Sigmoid colon (tissue), 7 donors: Measurements from ENCODE around the gene JOSD1. TPM values are rescaled to one million over a fixed set of nuclear protein-coding genes. Genes with fewer than 3 reads are reported as not detected.

ENCODE experiments used
- DNase-seq: peaks from one replicate; pipeline ENCODE4 v3.0.0-alpha.2; 2019
- H3K27ac ChIP-seq, 4 donors: fragments of 200-600 bp; sonication (generic); one replicate each; pipeline ENCODE4 v1.5.1; 2016 to 2019; ENCODE audit warnings: mild to moderate bottlenecking in 1 of 4
- H3K27me3 ChIP-seq, 3 donors: fragments of 200-600 bp; sonication (generic); one replicate each; pipeline ENCODE4 v1.5.1; 2019; ENCODE audit warnings: mild to moderate bottlenecking in 1 of 3
- H3K36me3 ChIP-seq, 4 donors: fragments of 200-600 bp; sonication (generic); one replicate each; pipeline ENCODE4 v1.5.1; 2016 to 2019
- H3K4me1 ChIP-seq, 4 donors: fragments of 200-600 bp; sonication (generic); one replicate each; pipeline ENCODE4 v1.5.1; 2017 to 2019
- H3K4me3 ChIP-seq, 4 donors: fragments of 200-600 bp; sonication (generic); one replicate each; pipeline ENCODE4 v1.5.1; 2017 to 2019; ENCODE audit warnings: mild to moderate bottlenecking in 2 of 4, moderate library complexity in 1 of 4
- H3K9me3 ChIP-seq, 4 donors: fragments of 200-600 bp in 3 of 4; sonication (generic) in 3 of 4; one replicate each; pipeline versions ENCODE4 v1.5.1 to v1.6.1; 2013 to 2019
- CTCF ChIP-seq, 4 experiments: fragments of 450-650 bp in 3 of 4; fragments of 200-600 bp in 1 of 4; IDR thresholded peaks; one replicate each; pipeline ENCODE4 v1.5.1; 2016 to 2019; ENCODE audit warnings: antibody characterized with exemption in 4 of 4, mild to moderate bottlenecking in 3 of 4, moderate library complexity in 2 of 4
- EP300 ChIP-seq, 4 donors: sonication (generic); formaldehyde crosslinking; IDR thresholded peaks; one replicate each; pipeline ENCODE4 v1.6.1; 2017; ENCODE audit warnings: antibody characterized with exemption in 4 of 4
- POLR2A ChIP-seq, 2 donors: fragments of 450-650 bp; IDR thresholded peaks; one replicate each; pipeline ENCODE4 v1.6.1; 2016; ENCODE audit warnings: antibody characterized with exemption in 2 of 2, mild to moderate bottlenecking in 2 of 2, moderate library complexity in 2 of 2
- POLR2AphosphoS5 ChIP-seq, 4 donors: sonication (generic); formaldehyde crosslinking; IDR thresholded peaks; one replicate each; pipeline ENCODE4 v1.6.1; 2017; ENCODE audit warnings: antibody characterized with exemption in 4 of 4
- WGBS, 2 donors: extraction: QIAGEN DNeasy Blood & Tissue Kit; methylation state at CpG; one replicate each; pipeline ENCODE4 v1.1.7; 2013; 5-methylcytosine and 5-hydroxymethylcytosine counted together
- intact Hi-C: fragments of 100-400 bp; cut with DNase I; formaldehyde crosslinking; loops from one replicate; pipeline ENCODE4 v1.15.1; 2023
- polyA plus RNA-seq, 3 donors: library from polyadenylated mRNA; stranded (reverse); fragments of 200-250 nt; gene quantifications; one replicate each; pipeline ENCODE4 v1.2.3, GENCODE V29; 2013
- total RNA-seq, 4 donors: library from RNA; depleted of rRNA; stranded (reverse); fragments of >200 nt; gene quantifications; one replicate each; pipeline ENCODE4 v1.1.0, GENCODE V29; 2016
- donor health status: healthy with polysubstance abuse.
- donor health status: Bipolar disorder and iron deficiency.
- donor health status: healthy.

Gene JOSD1
- total and polyA plus RNA-seq, 7 donors = 34.9 to 94.6 (median 46.0) TPM

DNA sequence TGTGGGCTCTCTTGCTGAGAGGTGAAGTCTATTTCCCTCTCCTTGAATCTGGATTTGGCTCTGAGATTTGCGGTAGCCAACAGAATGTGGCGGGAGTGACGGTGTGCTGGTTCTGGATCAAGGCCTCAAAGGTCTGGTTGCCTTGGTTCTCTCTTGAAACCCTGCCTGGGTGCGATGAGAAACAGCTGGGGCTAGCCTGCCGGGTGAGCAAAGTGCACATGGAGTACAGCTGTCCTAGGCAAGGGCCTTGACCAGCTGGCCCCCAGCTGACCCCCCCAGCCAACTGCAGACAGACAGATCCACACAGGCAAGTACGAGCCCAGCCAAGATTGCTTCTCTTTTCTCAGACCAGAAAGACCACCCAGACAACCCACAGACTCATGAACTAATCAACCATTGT lies 44.2 kb upstream of the JOSD1 start:
- H3K4me1 ChIP-seq = no peaks in the 10 kb centered on the region
- H3K9me3 ChIP-seq = no peaks in the 10 kb centered on the region
- H3K27ac ChIP-seq = no peak overlapping the region
- H3K27me3 ChIP-seq = no peaks in the 10 kb centered on the region
- intact Hi-C loops = no loop called here
- H3K36me3 ChIP-seq = peaks cover 91 to 100% (median 94%) of the 10 kb centered on the region in 4 donors
- H3K4me3 ChIP-seq = no peak overlapping the region
- no peak for DNase-seq
- no peak for TF ChIP-seq POLR2AphosphoS5 (IDR thresholded peaks at IDR 0.05)
- no peak for TF ChIP-seq EP300 (IDR thresholded peaks at IDR 0.05)
- no peak for TF ChIP-seq POLR2A (IDR thresholded peaks at IDR 0.05)
- no peak for TF ChIP-seq CTCF (IDR thresholded peaks at IDR 0.05)
- WGBS, 2 donors = 91 to 93% methylated on average over 6 of the region's 6 CpGs

GRCh38 chr22:38742176-38742942 lies 41.6 kb upstream of the JOSD1 start:
- Histone ChIP-seq H3K27ac (no peak overlapping the region), H3K36me3 (peaks cover 92 to 100% (median 95%) of the 10 kb centered on the region in 4 donors), H3K9me3 (no peaks in the 10 kb centered on the region), H3K27me3 (no peaks in the 10 kb centered on the region), H3K4me1 (no peaks in the 10 kb centered on the region), H3K4me3 (no peak overlapping the region)
- 95 to 96% methylated on average over 25 of the region's 25 CpGs for WGBS, 2 donors
- DNase-seq = no peak
- TF ChIP-seq EP300 (IDR thresholded peaks at IDR 0.05) = no peak
- no peak for TF ChIP-seq POLR2A (IDR thresholded peaks at IDR 0.05)
- no peak for TF ChIP-seq CTCF (IDR thresholded peaks at IDR 0.05)
- TF ChIP-seq POLR2AphosphoS5 (IDR thresholded peaks at IDR 0.05) = no peak
- intact Hi-C loops = no loop called here

DNA sequence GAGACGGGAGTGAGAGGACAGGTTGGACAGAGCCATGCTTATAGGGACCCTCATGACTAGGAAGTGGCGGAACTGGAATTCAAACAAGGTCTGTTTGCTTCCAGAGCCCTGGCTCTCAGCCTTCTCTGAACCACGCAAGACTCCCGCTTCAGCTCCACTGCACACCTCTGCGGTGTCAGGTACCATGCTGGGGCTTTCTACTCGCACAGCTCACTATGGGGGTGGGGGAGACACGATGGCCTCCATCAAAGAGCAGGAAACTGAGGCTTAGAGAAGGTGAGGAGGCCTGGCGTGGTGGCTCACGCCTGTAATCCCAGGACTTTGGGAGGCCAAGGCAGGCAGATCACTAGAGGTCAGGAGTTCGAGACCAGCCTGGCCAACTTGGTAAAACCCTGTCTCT lies 40.8 kb upstream of the JOSD1 start:
- H3K27ac ChIP-seq = no peak overlapping the region

DNA sequence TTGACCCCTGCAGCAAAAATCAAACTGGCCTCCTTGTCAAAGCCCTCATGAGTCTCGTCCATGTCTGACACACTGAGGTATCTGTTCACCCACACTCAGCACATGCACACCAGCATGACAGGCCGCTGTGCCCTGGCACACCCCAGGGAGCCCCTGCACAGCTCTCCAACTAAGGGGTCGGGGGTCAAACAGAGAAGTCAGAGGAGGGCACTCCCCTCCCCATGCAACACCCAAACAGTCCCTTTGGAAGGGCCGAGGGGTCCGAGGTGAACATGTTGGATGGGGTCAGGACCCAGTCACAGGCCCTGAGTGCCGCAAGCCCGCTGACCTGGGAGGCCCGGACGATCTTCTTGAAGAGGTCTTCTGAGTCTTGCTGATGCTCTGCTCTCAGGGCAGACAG lies 40.4 kb upstream of the JOSD1 start:
- H3K9me3 ChIP-seq = no peaks in the 10 kb centered on the region
- no peak overlapping the region for H3K27ac ChIP-seq
- peaks cover 93 to 100% (median 96%) of the 10 kb centered on the region in 4 donors for H3K36me3 ChIP-seq
- intact Hi-C loops = no loop called here
- no peak for TF ChIP-seq POLR2A (IDR thresholded peaks at IDR 0.05)
- TF ChIP-seq EP300 (IDR thresholded peaks at IDR 0.05) = no peak
- no peak for TF ChIP-seq CTCF (IDR thresholded peaks at IDR 0.05)
- no peak overlapping the region for H3K4me3 ChIP-seq
- WGBS, 2 donors = 96% methylated on average over 9 of the region's 9 CpGs
- no peak for DNase-seq
- no peaks in the 10 kb centered on the region for H3K27me3 ChIP-seq
- H3K4me1 ChIP-seq = no peaks in the 10 kb centered on the region

More for the DNA sequence above, 40.8 kb upstream of the JOSD1 start:
- 90 to 94% methylated on average over 10 of the region's 10 CpGs for WGBS, 2 donors
- peaks cover 94 to 100% (median 97%) of the 10 kb centered on the region in 4 donors for H3K36me3 ChIP-seq
- intact Hi-C loops = no loop called here
- H3K27me3 ChIP-seq = no peaks in the 10 kb centered on the region
- no peak overlapping the region for H3K4me3 ChIP-seq
- DNase-seq = no peak
- TF ChIP-seq POLR2AphosphoS5 (IDR thresholded peaks at IDR 0.05) (no peak), EP300 (IDR thresholded peaks at IDR 0.05) (no peak), POLR2A (IDR thresholded peaks at IDR 0.05) (no peak), CTCF (IDR thresholded peaks at IDR 0.05) (no peak)
- H3K4me1 ChIP-seq = no peaks in the 10 kb centered on the region
- no peaks in the 10 kb centered on the region for H3K9me3 ChIP-seq
